Activated B cell treated with CpG ODN at 0.5 μM for 24 hours (primary cell): ENCODE results near the gene NDUFV2. TPM values are rescaled to one million over a fixed set of nuclear protein-coding genes. Genes with fewer than 3 reads are reported as not detected.
A peak's percentile ranks its signal among the peaks of the same experiment; 100 is the strongest.

Experiments
- ATAC-seq: fragments of 200-7000 bp; cut with Tn5 transposase; one replicate; pipeline ENCODE4 v1.10.0; 2021; ENCODE audit warnings: low read depth, mild to moderate bottlenecking, moderate library complexity
- CTCF ChIA-PET: fragments of 350-600 bp; sonication (Branson Sonifier 250); formaldehyde crosslinking; loops from one replicate; lab custom pipeline; 2021; ENCODE audit warnings: antibody characterized with exemption; lab: Charles Lee
- POLR2A ChIA-PET: fragments of 350-600 bp; sonication (Branson Sonifier 250); formaldehyde crosslinking; loops from one replicate; lab custom pipeline; 2021; ENCODE audit warnings: antibody characterized with exemption; lab: Charles Lee
- DNase-seq: peaks from one replicate; pipeline ENCODE4 v3.0.0; 2022
- H3K27ac Mint-ChIP-seq: one replicate; pipeline ENCODE4 v1.8.0; 2020; ENCODE audit warnings: mixed read lengths
- H3K27me3 Mint-ChIP-seq: one replicate; pipeline ENCODE4 v1.8.0; 2021; ENCODE audit warnings: mixed read lengths
- H3K36me3 Mint-ChIP-seq: one replicate; pipeline ENCODE4 v1.8.0; 2021; ENCODE audit warnings: low read depth, mixed read lengths
- H3K4me1 Mint-ChIP-seq: one replicate; pipeline ENCODE4 v1.8.0; 2021; ENCODE audit warnings: mixed read lengths
- H3K4me3 Mint-ChIP-seq: one replicate; pipeline ENCODE4 v1.8.0; 2020; ENCODE audit warnings: mild to moderate bottlenecking, mixed read lengths
- H3K9me3 Mint-ChIP-seq: one replicate; pipeline ENCODE4 v1.8.0; 2020; ENCODE audit warnings: mixed read lengths
- intact Hi-C: fragments of 100-400 bp; cut with micrococcal nuclease; formaldehyde crosslinking; loops from one replicate; pipeline ENCODE4 v1.15.1; 2024
- total RNA-seq: library from RNA; stranded (reverse); gene quantifications from 2 replicates; pipeline ENCODE4 v1.2.3, GENCODE V29; 2022
- TF ChIP-seq, protein P1 (sequence below): fragments of 200-600 bp; IDR thresholded peaks from one replicate; pipeline ENCODE4 v1.8.0; 2022; ENCODE audit warnings: antibody characterized with exemption, mild to moderate bottlenecking

NDUFV2 gene
- total RNA-seq, 1 donor from 2014 or later, result 168 TPM

DNA sequence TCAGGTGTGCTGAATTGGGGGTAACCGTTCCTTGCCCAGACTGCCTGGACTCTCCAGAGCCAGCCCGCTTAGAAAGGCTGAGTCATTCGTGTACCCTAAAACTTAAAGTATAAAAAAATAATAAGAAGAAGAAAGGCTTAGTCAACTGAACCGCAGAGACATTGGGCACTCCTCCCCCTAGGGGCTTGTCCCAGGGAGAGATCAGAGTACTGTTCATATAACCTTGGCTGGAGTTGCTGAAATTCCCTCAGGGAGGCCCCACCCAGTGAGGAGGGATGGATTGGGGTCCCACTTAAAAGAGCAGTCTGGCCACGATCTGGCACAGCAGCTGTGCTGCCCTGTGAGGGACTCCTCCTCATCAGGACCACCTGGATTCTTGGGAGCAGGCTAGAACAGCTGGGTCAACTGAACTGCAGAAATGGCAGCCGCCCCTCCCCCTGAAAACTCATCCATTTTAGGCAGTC, 71.3 kb downstream of the NDUFV2 start:
- Mint-ChIP-seq H3K36me3 (peaks cover 47% of the 10 kb centered on the region), H3K4me1 (peaks cover 83% of the 10 kb centered on the region), H3K9me3 (peaks cover 3% of the 10 kb centered on the region), H3K27ac (no peak overlapping the region), H3K4me3 (no peak overlapping the region), H3K27me3 (no peaks in the 10 kb centered on the region)
- CTCF ChIA-PET, result no interaction called here
- intact Hi-C loops, result no loop called here
- TF ChIP-seq, protein P1, sequence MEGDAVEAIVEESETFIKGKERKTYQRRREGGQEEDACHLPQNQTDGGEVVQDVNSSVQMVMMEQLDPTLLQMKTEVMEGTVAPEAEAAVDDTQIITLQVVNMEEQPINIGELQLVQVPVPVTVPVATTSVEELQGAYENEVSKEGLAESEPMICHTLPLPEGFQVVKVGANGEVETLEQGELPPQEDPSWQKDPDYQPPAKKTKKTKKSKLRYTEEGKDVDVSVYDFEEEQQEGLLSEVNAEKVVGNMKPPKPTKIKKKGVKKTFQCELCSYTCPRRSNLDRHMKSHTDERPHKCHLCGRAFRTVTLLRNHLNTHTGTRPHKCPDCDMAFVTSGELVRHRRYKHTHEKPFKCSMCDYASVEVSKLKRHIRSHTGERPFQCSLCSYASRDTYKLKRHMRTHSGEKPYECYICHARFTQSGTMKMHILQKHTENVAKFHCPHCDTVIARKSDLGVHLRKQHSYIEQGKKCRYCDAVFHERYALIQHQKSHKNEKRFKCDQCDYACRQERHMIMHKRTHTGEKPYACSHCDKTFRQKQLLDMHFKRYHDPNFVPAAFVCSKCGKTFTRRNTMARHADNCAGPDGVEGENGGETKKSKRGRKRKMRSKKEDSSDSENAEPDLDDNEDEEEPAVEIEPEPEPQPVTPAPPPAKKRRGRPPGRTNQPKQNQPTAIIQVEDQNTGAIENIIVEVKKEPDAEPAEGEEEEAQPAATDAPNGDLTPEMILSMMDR, result no peak
- POLR2A ChIA-PET, result no interaction called here
- no peak for ATAC-seq
- DNase-seq, result no peak

DNA sequence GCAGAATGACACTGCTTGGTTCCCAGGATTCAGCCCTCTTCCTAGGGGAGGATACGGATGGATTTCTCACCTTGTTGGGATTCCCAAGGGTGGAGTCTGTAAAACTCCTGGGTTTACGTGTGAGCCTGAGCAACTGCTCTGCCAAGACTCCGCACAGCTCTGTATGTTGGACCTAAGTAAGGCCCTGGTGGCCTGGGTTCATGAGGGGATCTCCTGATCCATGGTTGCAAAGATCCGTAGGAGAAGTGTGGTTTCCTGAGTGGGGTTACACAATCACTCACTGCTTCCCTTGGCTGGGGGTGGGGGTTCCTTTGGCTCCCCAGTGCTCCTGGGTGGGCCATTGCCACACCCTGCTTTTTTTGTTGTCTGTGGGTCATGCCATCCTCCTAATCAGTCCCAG, 71.8 kb downstream of the NDUFV2 start:
- ATAC-seq (no peak), DNase-seq (no peak)
- Mint-ChIP-seq H3K27ac (no peak overlapping the region), H3K27me3 (no peaks in the 10 kb centered on the region), H3K4me1 (peaks cover 81% of the 10 kb centered on the region), H3K9me3 (peaks cover 3% of the 10 kb centered on the region), H3K36me3 (peaks cover 44% of the 10 kb centered on the region), H3K4me3 (no peak overlapping the region)
- CTCF ChIA-PET, result no interaction called here
- POLR2A ChIA-PET, result no interaction called here
- intact Hi-C loops, result no loop called here
- TF ChIP-seq, protein P1, result no peak

DNA sequence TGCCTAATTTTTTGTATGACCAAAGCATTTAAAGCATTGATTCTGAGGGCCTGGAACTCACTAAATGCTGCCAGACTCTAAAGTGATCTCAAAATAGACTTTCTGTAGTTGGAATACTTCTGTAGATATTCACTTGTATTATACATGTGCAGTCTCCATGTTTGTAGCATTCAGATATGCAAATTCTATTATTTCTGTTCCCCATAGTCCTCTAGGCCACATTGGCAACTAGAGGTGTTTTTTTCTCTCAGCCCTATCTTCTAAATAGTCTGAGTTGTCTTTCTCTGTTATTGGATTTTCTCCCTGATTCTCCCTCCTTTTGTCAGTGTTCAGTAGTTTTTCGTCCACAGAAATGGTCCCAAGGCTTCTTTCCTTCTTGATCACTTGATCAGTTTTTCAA, 72.6 kb downstream of the NDUFV2 start:
- H3K4me3 Mint-ChIP-seq, result peak overlapping the region; percentile 38
- peaks cover 3% of the 10 kb centered on the region for H3K9me3 Mint-ChIP-seq
- no peaks in the 10 kb centered on the region for H3K27me3 Mint-ChIP-seq
- H3K36me3 Mint-ChIP-seq, result peaks cover 45% of the 10 kb centered on the region
- H3K4me1 Mint-ChIP-seq, result peaks cover 80% of the 10 kb centered on the region
- ATAC-seq (no peak), DNase-seq (no peak)
- peak overlapping the region; percentile 70 for H3K27ac Mint-ChIP-seq
- intact Hi-C loops, result no loop called here
- POLR2A ChIA-PET, result no interaction called here
- CTCF ChIA-PET, result no interaction called here
- TF ChIP-seq, protein P1, result no peak

DNA sequence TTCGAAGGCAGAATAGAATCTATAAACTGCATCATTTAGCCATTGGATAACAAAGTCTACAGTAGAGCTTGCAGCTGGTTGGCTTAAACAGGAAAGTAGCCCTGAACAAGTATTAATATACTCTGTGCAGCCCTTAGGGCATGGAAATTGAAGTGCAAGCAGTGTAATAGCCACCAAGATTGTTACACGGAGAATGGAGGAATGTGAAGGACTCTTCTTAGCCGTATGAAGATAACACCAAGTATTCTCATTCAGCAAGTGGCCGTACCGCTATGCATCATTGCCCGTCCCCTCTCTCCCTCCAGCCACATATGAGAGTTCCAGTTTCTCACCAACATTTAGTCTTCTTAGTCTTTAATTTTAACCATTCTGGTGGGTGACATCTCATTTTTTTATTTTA, 74.5 kb downstream of the NDUFV2 start:
- H3K9me3 Mint-ChIP-seq, result no peaks in the 10 kb centered on the region
- no peak for DNase-seq
- H3K4me3 Mint-ChIP-seq, result no peak overlapping the region
- intact Hi-C loops, result no loop called here
- ChIA-PET CTCF (interaction anchor here (1.6 kb wide), 1 partner anchor 29 kb away, joined by 4 read pairs; no protein-coding TSS in a partner anchor), POLR2A (no interaction called here)
- peaks cover 39% of the 10 kb centered on the region for H3K36me3 Mint-ChIP-seq
- TF ChIP-seq, protein P1, result no peak
- no peak for ATAC-seq
- H3K27me3 Mint-ChIP-seq, result no peaks in the 10 kb centered on the region
- peaks cover 81% of the 10 kb centered on the region for H3K4me1 Mint-ChIP-seq
- no peak overlapping the region for H3K27ac Mint-ChIP-seq

DNA sequence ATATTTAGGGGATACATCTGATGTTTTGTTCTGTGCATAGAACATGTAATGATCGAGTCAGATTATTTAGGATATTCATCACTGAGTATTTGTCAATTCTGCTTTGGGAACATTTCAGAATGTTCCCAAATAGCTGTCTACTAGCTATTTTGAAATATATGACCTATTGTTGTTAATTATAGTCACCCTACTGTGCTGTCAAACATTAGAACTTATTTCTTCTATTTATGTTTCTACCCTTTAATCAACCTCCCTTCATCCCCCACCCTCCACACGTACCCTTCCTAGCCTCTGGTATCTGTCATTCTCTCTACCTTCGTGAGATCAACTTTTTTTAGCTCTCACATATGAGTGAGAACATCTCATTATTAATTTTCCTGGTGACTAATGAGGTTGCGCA, 75.0 kb downstream of the NDUFV2 start:
- Mint-ChIP-seq H3K4me3 (peak overlapping the region; percentile 5), H3K4me1 (peaks cover 81% of the 10 kb centered on the region), H3K27ac (no peak overlapping the region), H3K9me3 (no peaks in the 10 kb centered on the region), H3K36me3 (peaks cover 39% of the 10 kb centered on the region), H3K27me3 (no peaks in the 10 kb centered on the region)
- ATAC-seq (no peak), DNase-seq (no peak)
- TF ChIP-seq, protein P1, result no peak
- POLR2A ChIA-PET, result interaction anchor here (0.5 kb wide), 1 partner anchor 254 kb away, joined by 3 read pairs; no protein-coding TSS in a partner anchor
- CTCF ChIA-PET, result interaction anchor here (1.6 kb wide), 1 partner anchor 30 kb away, joined by 4 read pairs; no protein-coding TSS in a partner anchor
- intact Hi-C loops, result no loop called here
